NOMO-1 (cell line): ENCODE measurements around the gene FOXO6.

Experiments used
- DNase-seq, 2 experiments: peaks; one replicate each; lab custom pipeline; 2025; ENCODE audit not compliant: unreplicated experiment in 2 of 2; lab: John Stamatoyannopoulos, UW

FOXO6 gene

DNA sequence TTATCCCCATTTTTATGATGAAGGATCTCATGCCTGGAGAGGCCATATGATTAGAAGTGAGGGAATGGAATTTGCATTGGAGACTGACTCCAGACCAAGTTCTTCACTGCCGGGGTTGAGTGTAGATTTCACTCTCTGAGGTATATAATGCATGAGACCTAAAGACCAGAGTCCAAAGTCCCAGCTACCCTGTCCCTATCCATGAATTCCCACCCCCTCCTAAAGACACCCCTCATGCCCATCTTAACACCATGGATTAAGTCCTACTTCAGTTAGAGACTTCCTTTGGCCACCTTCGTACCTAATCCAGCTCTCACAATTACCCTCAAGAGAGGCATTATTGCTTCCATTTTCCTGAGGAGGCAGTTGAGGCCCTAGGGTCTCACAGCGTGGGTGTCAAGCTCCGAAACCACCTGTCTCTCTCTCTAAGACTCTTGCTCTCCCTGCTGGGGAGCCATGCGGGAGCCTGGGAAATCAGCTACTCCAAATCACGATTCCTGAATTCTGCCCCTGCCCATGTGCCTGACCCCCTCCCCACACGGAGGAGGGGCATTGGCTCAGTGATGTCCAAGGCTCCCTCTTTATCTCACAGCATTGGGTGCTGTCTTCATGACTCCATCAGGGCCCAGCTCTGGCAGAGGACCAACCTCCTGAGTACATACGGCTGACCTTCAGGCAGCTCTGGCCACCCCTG, 11.7 kb upstream of the FOXO6 start:
- DNase-seq: no peak

DNA sequence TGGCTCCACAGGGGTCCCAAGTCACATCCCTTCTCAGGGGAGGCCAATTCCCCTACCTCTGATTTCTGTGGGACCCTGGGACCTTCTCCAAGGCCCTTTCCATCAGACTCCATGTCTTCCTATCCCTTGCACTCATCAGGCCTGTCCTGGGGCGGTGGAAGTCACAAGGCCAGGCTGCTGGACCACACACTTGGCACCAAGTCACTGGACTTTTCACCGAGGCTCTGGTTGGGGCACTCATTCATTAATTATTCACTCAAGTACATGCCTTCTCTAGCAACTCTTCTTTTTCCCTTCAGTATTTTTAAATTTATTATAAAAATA, 11.2 kb upstream of the FOXO6 start:
- no peak for DNase-seq

DNA sequence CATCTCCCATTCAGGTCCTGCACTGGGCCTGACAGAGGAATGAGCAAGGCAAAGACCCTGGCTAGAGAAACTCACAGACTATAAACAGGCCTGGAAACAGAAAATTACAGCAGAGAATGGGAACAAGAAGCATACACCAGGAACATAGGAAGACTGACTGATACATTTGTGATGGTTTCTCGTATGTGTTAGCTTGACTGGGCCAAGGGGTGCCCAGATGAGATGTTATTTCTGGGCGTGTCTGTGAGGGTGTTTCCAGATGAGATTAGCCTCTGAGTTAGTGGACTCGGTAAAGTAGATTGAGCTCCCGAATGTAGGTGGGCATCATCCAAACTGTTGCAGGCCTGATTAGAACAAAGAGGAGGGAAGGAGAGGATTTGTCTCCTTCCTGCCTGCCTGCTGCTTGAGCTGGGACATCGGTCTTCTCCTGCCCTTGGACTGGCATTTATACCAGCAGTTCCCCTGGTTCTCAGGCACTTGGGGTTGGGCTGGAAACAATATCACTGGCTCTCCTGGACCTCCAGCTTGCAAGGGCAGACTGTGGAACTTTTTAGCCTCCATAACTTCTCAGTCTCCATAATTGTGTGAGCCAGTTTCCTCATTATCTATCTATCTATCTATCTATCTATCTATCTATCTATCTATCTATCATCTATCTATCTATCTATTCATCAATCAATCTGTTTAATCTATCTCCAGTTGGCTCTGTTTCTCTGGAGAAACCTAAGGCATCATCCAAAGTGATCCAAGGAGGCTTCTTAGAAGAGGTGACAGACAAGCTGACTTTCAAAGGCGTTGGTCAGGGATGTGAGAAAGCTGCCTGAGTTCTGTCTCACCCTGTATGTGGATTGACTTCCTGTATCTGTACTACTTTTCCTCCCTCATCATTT, 9.7 kb upstream of the FOXO6 start:
- DNase-seq: no peak

DNA sequence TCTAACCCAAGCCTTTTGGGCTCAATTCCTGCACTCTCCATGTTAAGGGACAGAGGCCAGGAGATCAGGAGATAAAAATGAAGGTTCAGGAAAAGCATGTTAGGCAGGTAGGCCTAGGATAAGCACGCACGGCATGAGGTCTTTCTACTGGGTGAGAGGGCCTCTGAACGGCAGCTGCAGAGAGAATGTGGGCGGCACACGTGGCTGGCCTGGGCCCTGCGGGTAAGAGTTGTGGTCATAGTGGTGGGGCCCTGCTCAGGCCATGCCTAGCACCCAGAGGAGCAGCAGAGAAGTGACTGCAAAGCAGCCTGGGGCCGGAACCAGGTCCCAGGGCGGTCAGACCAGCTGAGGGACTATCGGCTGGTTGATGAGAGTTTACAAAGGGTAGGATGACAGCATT, 7.5 kb upstream of the FOXO6 start:
- peak; percentile 64 to 86 for DNase-seq

DNA sequence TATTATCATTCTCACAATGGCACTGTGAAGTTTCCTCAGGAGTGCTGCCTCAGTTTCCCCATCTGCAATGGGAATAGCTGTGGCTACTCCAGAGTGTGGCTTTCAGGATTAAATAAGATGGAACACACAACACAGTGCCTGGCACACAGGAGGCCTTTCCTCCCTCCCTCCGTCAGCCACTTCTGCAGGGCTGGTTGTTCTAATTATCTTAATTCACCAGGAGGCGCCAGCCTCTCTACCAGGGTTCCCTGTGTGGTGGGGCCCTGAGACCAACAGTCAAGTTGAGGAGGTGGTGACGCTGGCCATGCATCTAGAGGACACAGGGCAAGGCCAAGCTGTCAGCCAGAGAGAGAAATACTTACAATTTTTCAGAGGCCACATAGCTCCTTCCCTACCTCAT, 6.3 kb upstream of the FOXO6 start:
- no peak for DNase-seq

DNA sequence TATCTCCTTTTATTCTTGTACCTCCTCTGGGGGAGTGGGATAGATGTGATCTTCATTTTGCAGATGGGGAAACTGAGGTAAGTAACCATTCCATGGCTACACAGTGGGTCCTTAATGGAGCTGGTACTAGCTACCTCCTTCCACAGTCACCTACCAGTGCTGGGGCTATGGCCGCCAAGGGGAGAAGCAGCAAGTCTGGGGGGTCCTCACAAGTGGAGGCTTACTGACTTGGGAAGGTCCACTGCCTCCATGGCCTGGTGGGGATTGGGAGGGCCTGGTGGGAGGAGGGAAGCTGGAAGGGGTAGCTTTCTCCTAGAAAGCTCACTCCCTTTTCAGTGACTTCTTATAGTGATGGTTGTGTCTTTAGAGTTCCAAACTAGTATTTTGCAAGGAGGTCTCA, 5.9 kb upstream of the FOXO6 start:
- no peak for DNase-seq

DNA sequence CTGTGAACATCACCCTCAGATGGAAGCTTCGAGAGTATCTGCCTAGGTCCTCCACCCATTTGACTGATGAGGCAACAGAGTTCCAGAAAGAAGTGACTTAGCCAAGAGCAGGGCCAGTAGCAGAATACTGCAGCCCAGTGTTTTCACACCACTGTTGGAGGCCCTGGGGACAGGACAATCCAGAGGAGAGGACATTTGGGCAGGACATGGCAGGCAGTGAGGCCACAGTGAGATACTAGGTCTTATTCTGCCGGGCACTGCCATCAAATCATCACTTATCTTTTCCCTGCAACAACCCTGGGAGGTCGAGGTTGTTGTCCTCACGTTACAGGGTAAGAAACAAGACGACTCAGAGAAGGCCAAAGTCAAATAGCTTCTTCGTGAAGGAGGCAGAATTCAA, 5.5 kb upstream of the FOXO6 start:
- DNase-seq: no peak

DNA sequence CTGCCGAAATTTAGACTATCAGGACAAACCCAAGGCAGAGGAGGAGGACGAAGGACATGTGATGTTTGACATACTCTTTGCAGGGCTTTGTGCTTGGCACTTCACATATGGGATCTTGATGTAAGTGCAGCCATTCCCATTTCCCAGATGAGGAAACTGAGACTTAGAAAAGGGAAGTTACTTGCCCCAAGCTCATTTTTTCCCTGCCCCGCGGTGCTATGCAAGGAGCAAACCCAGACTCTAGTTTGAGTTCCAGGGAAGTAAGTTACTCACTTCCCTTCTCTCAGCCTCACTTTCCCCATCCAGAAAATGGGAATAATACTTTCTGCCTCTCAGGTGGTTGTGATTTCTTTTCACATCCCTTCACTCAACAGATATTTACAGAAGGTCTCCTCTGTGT, 4.5 kb upstream of the FOXO6 start:
- DNase-seq: no peak

DNA sequence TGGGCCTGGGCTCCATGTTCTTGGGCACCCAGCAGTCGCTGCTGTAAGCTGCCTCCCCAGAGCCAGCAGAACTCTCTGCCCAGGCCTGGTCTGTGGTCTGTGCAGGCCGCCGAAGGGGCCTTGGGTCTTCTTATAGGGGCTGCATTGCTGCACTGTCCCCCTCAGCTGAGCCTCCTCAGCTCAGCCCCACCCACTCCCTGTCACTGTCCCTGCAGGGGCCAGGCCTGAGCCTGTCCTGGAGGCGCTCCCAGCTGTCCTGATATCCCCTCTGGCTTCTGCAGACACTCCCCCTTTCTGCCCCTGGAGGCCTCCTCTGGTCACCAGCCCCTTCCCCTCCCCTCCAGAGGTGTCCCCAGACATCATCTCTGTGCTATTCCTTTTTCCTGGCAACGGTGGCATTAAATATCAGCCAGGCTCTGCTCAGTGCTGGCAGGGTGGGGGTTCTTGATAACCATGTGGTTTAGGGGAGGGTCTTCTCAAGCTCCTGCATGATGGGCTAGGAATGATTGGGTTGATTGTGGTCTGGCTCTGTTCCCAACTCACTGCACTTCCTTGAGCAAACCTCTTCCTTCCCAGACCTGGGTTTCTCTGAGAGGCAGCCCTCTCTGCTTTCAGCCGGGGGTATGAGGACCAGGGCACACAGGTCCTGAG, 3.7 kb upstream of the FOXO6 start:
- no peak for DNase-seq

DNA sequence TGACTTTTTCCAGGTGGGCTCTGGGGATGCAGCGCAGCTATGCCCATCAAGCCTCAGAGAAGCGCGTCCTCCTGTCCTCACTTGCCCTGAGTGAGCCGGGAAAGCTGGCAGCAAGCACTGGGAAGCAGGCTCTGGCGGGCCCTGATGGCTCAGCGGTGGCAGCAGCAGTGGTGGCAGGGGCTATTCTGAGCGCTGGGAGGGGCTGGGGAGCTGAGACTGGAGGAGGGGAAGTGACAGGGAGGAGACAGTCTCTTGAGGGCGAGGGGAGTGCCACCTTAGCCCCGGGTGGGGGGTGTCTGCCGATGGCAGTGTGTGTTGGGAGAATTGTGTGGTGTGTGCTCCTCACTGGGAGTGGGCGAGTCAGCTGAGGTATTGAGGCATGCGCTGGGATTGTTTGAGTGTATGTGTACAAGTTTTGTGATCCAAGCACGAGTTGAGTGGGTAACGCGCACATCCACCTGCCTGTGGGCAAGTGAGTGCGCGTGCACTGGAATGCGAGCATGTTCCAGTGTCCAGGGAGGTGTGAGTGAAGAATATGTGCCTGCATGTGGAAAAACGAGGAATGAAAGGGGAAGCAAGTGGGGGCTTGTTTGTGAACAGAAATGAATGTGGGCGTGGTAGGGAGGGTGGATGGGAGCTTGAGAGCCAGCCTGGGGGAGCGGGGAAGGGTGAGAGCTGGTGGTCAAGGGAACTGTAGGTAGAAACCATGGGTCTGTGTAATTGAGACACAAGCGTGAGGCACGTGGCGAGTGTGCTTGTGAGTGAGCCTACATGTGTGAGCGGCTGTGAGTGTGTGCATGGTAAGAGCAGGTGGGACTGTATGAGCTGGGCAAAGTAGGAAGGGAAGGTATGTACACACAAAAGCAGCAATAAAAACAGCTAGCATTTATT, 2.9 kb upstream of the FOXO6 start:
- no peak for DNase-seq

DNA sequence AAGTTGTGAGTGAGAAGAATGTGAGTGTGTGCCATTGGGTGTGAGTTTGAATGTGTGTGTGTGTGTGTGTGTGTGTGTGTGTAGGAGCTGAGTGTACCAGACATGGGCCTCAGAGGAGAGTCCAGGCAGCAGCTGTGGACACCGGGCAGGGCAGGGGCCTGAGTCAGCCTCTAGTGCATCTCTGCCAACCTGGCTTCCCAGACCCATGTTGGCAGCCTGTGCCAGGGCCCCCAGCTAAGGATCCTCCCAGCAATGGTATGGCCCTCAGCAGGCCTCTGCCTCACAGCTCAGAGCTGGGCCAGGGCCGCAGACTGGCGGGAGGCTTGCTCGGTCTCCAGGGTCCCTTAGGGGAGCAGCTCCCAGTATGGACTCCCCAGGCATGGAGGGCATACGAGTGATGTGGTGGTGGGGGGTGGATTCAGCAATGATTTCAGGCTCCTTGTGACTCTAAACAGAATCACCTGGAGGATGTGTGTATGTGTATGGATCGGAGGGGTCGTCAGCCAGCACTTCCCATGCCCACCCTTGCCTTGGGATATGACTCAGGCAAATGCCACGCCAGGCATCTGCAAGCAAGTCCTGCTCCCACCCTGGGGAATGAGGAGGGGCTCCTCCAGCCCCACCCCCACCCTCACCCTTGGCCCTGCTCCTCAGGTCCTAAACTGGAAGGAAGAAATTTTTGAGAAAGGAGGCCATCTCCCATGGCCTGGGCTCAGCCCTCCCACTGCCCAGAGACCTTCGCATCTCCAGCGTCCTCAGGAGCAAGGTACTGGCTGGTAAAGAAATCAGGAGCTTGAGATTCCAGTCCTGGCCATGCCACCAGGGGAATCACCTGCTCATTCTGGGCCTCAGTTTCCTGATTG, 1.8 kb upstream of the FOXO6 start:
- no peak for DNase-seq

DNA sequence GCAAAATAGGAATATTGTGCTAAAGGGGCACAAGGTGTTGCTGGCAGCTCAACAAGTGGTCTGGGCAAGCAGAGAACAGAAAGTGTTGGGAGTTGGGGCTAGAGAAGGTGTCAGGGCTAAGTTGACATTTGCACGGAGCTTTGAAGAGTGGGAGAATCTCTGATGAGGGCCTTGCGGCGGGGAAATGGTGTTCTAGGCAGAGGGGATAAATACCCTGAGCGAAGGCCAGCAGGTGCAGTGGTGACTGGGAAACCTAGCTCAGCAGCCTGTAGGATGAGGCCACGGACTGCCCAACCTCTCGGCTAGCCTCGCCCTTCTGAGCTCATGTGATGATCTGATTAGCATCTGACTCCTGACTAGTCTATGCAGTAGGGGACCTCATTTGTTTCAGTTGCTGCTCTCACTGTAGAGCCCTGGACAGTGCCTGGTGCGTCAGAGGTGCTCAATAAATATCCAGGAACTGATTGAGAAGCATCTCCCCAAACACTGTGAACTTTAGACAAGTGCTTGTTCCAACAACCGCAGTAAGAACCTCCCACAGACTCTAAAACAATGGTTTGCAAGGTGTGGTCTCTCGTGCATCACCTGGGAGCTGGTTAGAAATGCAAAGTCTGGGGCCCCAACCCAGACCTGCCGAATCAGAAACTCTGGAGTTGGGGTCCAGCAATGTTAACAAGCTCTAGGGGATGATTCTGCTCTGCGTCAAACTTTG, 1.0 kb upstream of the FOXO6 start:
- no peak for DNase-seq

DNA sequence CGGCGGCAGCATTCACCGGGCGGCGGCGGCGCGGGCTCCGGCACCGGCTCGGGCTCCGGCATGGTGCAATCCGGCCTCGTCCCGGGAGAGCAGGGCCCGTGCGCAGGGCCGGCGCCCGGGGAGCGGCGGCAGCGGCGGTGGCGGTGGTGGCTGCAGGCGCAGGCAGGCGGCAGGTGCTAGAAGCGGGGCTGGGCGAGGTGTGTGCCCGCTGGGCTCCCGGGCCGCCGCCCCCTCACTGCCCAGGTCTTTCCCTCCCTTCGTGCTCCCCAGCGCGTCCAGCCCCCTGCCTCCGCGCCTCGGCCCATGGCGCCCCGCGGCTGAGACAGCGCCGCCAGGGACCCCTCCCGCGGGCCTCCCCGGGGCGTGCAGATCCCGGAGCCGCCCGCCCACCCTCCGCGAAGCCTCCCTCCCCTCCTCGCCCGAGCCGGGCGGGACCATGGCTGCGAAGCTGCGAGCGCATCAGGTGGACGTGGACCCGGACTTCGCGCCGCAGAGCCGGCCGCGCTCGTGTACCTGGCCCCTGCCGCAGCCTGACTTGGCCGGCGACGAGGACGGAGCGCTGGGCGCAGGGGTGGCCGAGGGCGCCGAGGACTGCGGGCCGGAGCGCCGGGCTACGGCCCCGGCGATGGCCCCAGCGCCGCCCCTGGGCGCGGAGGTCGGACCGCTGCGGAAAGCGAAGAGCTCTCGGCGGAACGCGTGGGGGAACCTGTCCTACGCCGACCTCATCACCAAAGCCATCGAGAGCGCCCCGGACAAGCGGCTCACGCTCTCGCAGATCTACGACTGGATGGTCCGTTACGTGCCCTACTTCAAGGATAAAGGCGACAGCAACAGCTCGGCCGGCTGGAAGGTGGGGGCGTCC, 492 bp downstream of the FOXO6 start:
- peak in 1 of 2 experiments; percentile 33 for DNase-seq

DNA sequence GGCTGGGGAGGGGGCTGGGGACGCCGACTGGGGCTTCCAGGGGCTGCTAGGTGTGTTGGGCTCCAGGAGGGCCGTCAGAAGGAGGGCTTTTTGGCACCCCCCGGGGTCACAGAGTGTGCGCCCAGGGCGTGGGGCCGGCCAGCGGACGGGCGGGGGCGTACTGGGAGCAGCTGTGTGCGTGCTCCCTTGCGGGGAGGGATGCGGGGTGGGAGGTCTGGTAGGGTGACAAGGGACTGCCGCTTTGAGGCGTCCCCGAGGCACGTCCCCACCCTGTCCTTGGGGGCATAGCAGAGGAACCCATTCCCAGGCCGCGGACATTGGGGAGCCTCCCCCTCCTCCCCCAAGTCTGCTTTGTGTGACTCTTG, 1.1 kb downstream of the FOXO6 start:
- no peak for DNase-seq

DNA sequence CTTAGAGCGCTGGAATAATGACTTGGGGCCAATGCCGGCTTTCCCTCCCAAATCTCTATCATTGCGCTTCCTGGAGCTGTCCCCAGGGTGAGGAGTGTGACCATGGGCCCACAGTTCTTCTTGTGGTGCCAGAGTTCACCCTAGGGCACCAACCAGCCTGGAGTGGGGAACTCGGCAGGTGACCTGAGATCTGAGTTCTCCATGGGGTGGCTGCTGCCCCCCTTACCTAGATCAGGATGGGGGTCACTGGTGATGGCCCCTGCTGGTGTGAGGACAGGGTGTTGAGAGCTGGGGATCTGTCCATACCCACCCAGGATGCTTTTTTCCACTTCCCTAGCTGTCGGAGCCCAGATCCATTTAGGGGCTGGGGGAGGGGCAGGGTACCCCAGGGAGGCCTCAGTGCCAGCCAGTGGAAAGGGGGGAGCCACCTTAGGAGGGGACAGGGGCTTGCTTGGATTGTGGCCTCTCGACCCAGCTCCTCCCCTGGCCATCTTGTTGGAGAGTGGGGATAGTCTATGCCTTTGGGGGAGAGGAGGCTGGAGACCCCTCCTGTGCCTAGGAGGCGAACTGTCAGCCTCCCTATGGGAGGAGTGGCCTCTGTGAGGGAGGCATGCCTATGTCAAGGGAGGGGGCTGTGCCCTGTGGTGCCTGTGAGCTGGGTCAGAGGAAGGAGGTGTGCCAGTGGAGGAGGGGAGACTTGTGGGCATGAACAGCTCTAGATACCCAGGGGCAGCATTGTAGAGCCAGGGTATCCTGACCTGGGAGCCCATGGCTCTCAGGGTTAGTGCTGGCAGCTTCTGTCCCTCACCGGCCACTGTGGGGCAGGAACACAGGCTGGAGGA, 1.7 kb downstream of the FOXO6 start:
- no peak for DNase-seq

DNA sequence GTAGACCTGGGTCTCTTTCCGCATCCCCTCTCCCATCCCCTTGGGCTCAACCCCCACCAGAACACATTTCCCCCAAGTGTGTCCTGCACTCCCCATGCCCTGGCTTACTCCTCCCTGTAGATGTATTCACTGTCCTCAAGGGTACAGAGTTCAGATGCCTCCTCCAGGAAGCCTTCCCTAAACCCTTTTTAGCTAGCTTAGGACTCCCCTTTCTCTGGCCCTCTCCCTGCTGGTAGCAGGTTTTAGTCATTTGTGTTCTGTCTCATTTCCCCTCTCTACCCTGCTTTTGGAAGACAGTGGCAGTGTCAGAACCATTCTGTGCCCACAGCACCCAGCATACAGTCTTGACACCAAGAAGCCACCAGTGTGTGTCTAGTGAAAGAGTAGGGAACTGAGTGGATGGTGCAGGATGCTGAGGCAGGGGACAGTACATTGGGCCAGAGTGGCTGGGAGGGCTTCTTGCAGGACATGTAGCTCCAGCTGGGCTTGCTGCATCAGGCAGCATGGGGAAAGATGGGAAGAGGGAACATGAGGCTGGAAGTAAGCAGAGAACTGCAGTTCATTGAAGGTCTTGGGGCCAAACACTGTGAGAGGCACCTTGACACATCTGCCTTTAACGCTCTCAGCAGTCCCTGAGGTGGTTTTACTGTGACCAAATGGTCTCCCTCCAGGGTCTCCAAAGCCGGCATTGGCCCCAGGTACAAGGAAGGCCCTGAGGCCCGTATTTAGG, 2.5 kb downstream of the FOXO6 start:
- DNase-seq: no peak
